Cerebellar cortex (tissue), 1 donor: ENCODE measurements around the gene PLXNA2.

ENCODE experiments used
- DNase-seq: peaks from one replicate; pipeline ENCODE4 v3.0.0-alpha.2; 2015; ENCODE audit warnings: low spot score

PLXNA2 gene

GRCh38 chr1:208013210-208013609 is 231.0 kb downstream of the PLXNA2 start:
- no peak for DNase-seq

GRCh38 chr1:208012721-208013120 is 231.5 kb downstream of the PLXNA2 start:
- DNase-seq, result no peak

GRCh38 chr1:208010487-208011071 is 233.6 kb downstream of the PLXNA2 start:
- no peak for DNase-seq

- no peak for DNase-seq
Measured at GRCh38 chr1:208009706-208010444, 234.3 kb downstream of the PLXNA2 start.

- no peak for DNase-seq
Measured at GRCh38 chr1:208009303-208009702, 234.9 kb downstream of the PLXNA2 start.

GRCh38 chr1:208008534-208008933 is 235.7 kb downstream of the PLXNA2 start:
- no peak for DNase-seq

- DNase-seq, result no peak
Measured at GRCh38 chr1:208007938-208008342, 236.2 kb downstream of the PLXNA2 start.

- no peak for DNase-seq
Measured at GRCh38 chr1:208007319-208007937, 236.8 kb downstream of the PLXNA2 start.

- no peak for DNase-seq
Measured at GRCh38 chr1:208006258-208006920, 237.8 kb downstream of the PLXNA2 start.

- no peak for DNase-seq
Measured at GRCh38 chr1:208004851-208005250, 239.3 kb downstream of the PLXNA2 start.

GRCh38 chr1:208003241-208003640 is 240.9 kb downstream of the PLXNA2 start:
- no peak for DNase-seq

- no peak for DNase-seq
Measured at GRCh38 chr1:208002672-208003071, 241.5 kb downstream of the PLXNA2 start.

- DNase-seq, result no peak
Measured at GRCh38 chr1:208002078-208002477, 242.1 kb downstream of the PLXNA2 start.

- no peak for DNase-seq
Measured at GRCh38 chr1:208000504-208000903, 243.7 kb downstream of the PLXNA2 start.

- DNase-seq, result no peak
Measured at GRCh38 chr1:207999972-208000371, 244.2 kb downstream of the PLXNA2 start.

- no peak for DNase-seq
Measured at GRCh38 chr1:207999274-207999915, 244.8 kb downstream of the PLXNA2 start.

- DNase-seq, result no peak
Measured at GRCh38 chr1:207998691-207999090, 245.5 kb downstream of the PLXNA2 start.

GRCh38 chr1:207997486-207998268 is 246.5 kb downstream of the PLXNA2 start:
- peak; percentile 77 for DNase-seq

- DNase-seq, result no peak
Measured at GRCh38 chr1:207996636-207997035, 247.5 kb downstream of the PLXNA2 start.

GRCh38 chr1:207995576-207995975 is 248.6 kb downstream of the PLXNA2 start:
- no peak for DNase-seq
